T47D (cell line): Measurements from ENCODE around the gene PTPRB.
A peak's percentile ranks its signal among the peaks of the same experiment; 100 is the strongest.

Source experiments
- DNase-seq, 2 experiments: peaks; one replicate each; pipeline versions ENCODE4 v3.0.0 to v3.0.0-alpha.2; 2011 to 2012; ENCODE audit warnings: low read depth in 1 of 2, low spot score in 1 of 2
- JUND ChIP-seq: IDR thresholded peaks from 2 replicates; pipeline ENCODE4 v1.6.1; 2012; ENCODE audit warnings: low read depth
- in situ Hi-C: cut with HindIII; loops from 2 replicates; pipeline ENCODE4 v1.10.0; 2016; ENCODE audit warnings: low sequenced_read_pairs, low pct_unique_long_range_greater_than_20kb

Gene PTPRB

GRCh38 chr12:70659077-70659606, 21.9 kb upstream of the PTPRB start:
- no peak for DNase-seq
- in situ Hi-C loops = no loop called here
- TF ChIP-seq JUND = no peak

GRCh38 chr12:70657616-70658286, 20.5 kb upstream of the PTPRB start:
- TF ChIP-seq JUND = no peak
- in situ Hi-C loops = no loop called here
- DNase-seq = no peak

- TF ChIP-seq JUND = no peak
- no peak for DNase-seq
- in situ Hi-C loops = no loop called here
These were observed 15.2 kb upstream of the PTPRB start for GRCh38 chr12:70652451-70652850.

DNA sequence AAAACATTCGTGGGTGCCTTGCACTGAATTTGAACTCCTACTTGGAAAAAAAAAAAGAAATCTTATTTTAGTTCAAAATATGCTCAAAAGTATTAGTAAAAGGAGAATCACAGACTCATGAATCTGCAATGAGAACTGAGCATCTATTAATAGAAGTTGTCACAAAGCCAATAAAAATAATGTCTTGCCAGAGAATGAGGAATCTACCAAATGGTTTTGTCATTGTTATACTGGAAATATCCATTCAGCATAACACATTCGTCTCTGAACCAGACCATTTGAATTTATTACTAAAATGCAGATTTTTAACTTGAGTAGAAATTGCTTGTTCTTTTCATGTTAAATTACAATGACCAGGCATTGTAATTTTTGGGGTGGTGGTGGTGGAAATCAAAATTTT, 11.6 kb upstream of the PTPRB start:
- no peak for TF ChIP-seq JUND
- in situ Hi-C loops = no loop called here

GRCh38 chr12:70648191-70648590, 11.0 kb upstream of the PTPRB start:
- in situ Hi-C loops = no loop called here
- no peak for TF ChIP-seq JUND
- DNase-seq = no peak

More for the DNA sequence above, 11.6 kb upstream of the PTPRB start:
- DNase-seq = no peak

DNA sequence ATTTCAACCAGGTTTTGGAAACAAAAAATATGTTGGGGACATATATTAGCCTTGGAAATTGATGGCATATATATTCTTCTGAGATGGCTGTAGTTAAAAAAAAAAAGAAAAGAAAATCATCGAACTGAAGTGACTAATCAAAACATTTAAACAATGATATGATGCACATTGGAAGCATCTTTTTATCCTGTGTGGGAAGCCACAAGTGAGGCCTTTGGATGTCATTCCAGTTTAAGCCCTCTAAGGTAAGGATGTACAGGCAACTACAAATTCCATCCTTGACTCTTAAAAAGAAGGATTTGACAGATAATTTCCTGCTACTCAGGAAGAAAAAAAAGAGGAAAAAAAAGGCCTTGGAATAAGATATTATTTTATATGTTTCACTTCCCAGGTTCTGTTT, 9.6 kb upstream of the PTPRB start:
- in situ Hi-C loops = no loop called here
- DNase-seq = no peak
- no peak for TF ChIP-seq JUND

- in situ Hi-C loops = no loop called here
- TF ChIP-seq JUND = 0 out of 2 replicates have a peak, but pooled peaks have one; percentile 13
- DNase-seq = peak in 1 of 2 experiments; percentile 45
These were observed 8.5 kb upstream of the PTPRB start for GRCh38 chr12:70645494-70646317.

DNA sequence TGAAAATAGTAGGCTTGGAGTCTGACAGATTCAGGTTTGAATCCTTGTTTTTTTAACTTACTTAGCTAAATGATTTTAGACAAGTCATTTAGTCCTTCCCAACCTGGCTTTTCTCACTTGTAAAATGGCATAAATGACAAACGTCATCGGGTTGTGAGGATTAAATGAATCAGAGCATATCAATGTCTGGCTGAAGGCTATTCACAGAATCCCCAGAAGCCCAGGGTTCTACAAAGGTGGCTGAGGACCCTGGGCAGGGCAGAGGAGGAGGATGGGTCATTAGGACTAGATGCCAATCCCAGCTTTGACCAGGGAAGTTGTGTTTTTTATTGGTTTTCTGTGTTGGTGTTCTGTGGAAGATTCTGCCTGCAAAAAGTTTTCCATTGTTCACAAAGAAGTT, 7.6 kb upstream of the PTPRB start:
- TF ChIP-seq JUND = no peak
- in situ Hi-C loops = no loop called here
- DNase-seq = no peak

- DNase-seq = peak; percentile 8 to 65
- peak; percentile 69; the same call in 1 of the 2 replicates for TF ChIP-seq JUND
- in situ Hi-C loops = no loop called here
These were observed 6.7 kb upstream of the PTPRB start for GRCh38 chr12:70643939-70644338.

DNA sequence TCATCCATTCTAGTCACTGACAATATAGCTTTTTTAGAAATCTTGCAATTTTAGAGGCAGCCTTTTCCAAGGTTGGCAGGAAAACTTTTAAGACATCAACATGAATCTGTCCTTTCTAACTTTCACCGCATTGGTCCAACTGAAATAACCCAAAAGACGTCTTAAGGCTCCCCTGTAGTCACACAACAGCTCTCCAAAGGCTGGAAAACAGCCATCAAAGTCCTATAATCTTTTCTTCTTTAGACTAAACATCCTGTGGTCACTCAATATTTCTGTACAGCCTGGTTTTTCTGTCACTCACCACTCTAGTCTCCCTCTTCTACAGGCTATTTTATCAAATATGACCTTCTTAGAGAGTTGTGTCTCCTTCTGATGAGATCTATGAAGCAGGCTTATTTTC, 4.5 kb upstream of the PTPRB start:
- no peak for TF ChIP-seq JUND
- in situ Hi-C loops = no loop called here
- DNase-seq = no peak

GRCh38 chr12:70640901-70641300, 3.7 kb upstream of the PTPRB start:
- in situ Hi-C loops = no loop called here
- no peak for TF ChIP-seq JUND
- no peak for DNase-seq

GRCh38 chr12:70639535-70639934, 2.3 kb upstream of the PTPRB start:
- in situ Hi-C loops = no loop called here
- TF ChIP-seq JUND = no peak
- DNase-seq = no peak
